ENCODE data around the gene BRIP1.
"Not testable (repeated sequence)": the region's sequence is repeated elsewhere in the genome, so short reads cannot be mapped to it uniquely, and the experiment has no call there.

The BRIP1 gene

GRCh38 chr17:61828694-61829093 lies 34.6 kb downstream of the BRIP1 start:
- DNase-seq (ENCODE audit: low read depth in 2 of 2) = no peak

- no peak for DNase-seq (ENCODE audit: low read depth in 2 of 2)
Observed at GRCh38 chr17:61827649-61828395, 35.5 kb downstream of the BRIP1 start.

- not testable (repeated sequence) for DNase-seq (ENCODE audit: low read depth in 2 of 2)
Observed at GRCh38 chr17:61826866-61827265, 36.5 kb downstream of the BRIP1 start.

GRCh38 chr17:61826198-61826597 lies 37.1 kb downstream of the BRIP1 start:
- DNase-seq (ENCODE audit: low read depth in 2 of 2) = not testable (repeated sequence)

- no peak for DNase-seq (ENCODE audit: low read depth in 2 of 2)
Observed at GRCh38 chr17:61825448-61826137, 37.7 kb downstream of the BRIP1 start.

- DNase-seq (ENCODE audit: low read depth in 2 of 2) = no peak
Observed at GRCh38 chr17:61822326-61823285, 40.7 kb downstream of the BRIP1 start.

- DNase-seq (ENCODE audit: low read depth in 2 of 2) = no peak
Observed at GRCh38 chr17:61821655-61822054, 41.7 kb downstream of the BRIP1 start.

- DNase-seq (ENCODE audit: low read depth in 2 of 2) = not testable (repeated sequence)
Observed at GRCh38 chr17:61819265-61819664, 44.1 kb downstream of the BRIP1 start.

- DNase-seq (ENCODE audit: low read depth in 2 of 2) = no peak
Observed at GRCh38 chr17:61818225-61818624, 45.1 kb downstream of the BRIP1 start.

- no peak for DNase-seq (ENCODE audit: low read depth in 2 of 2)
Observed at GRCh38 chr17:61817452-61817851, 45.9 kb downstream of the BRIP1 start.

- DNase-seq (ENCODE audit: low read depth in 2 of 2) = no peak
Observed at GRCh38 chr17:61816538-61816937, 46.8 kb downstream of the BRIP1 start.

- no peak for DNase-seq (ENCODE audit: low read depth in 2 of 2)
Observed at GRCh38 chr17:61815863-61816503, 47.3 kb downstream of the BRIP1 start.

GRCh38 chr17:61814485-61814884 lies 48.8 kb downstream of the BRIP1 start:
- no peak for DNase-seq (ENCODE audit: low read depth in 2 of 2)

GRCh38 chr17:61813211-61813610 lies 50.1 kb downstream of the BRIP1 start:
- no peak for DNase-seq (ENCODE audit: low read depth in 2 of 2)

- DNase-seq (ENCODE audit: low read depth in 2 of 2) = no peak
Observed at GRCh38 chr17:61812747-61813146, 50.6 kb downstream of the BRIP1 start.

- no peak for DNase-seq (ENCODE audit: low read depth in 2 of 2)
Observed at GRCh38 chr17:61809816-61810392, 53.4 kb downstream of the BRIP1 start.

- no peak for DNase-seq (ENCODE audit: low read depth in 2 of 2)
Observed at GRCh38 chr17:61808442-61808841, 54.9 kb downstream of the BRIP1 start.

GRCh38 chr17:61806936-61807335 lies 56.4 kb downstream of the BRIP1 start:
- no peak for DNase-seq (ENCODE audit: low read depth in 2 of 2)

GRCh38 chr17:61806081-61806828 lies 57.1 kb downstream of the BRIP1 start:
- DNase-seq (ENCODE audit: low read depth in 2 of 2) = no peak

- DNase-seq (ENCODE audit: low read depth in 2 of 2) = no peak
Observed at GRCh38 chr17:61805399-61805798, 57.9 kb downstream of the BRIP1 start.

GRCh38 chr17:61803796-61804195 lies 59.5 kb downstream of the BRIP1 start:
- DNase-seq (ENCODE audit: low read depth in 2 of 2) = no peak
